Spleen (tissue), 7 donors: ENCODE results near the gene TMPRSS4.

Experiments
- POLR2A ChIP-seq, 3 donors: fragments of 450-650 bp; IDR thresholded peaks; one replicate each; pipeline ENCODE4 v1.5.1; 2017; ENCODE audit warnings: antibody characterized with exemption in 3 of 3, mild to moderate bottlenecking in 1 of 3
- POLR2AphosphoS5 ChIP-seq, 3 donors: sonication (generic); formaldehyde crosslinking; IDR thresholded peaks; one replicate each; pipeline ENCODE4 v1.5.1; 2017; ENCODE audit warnings: antibody characterized with exemption in 3 of 3
- TF ChIP-seq, protein P1 (sequence below), 11 experiments: fragments of 200-600 bp in 7 of 11; fragments of 450-650 bp in 4 of 11; sonication (generic) in 4 of 11; IDR thresholded peaks in 8 of 11; conservative IDR thresholded peaks in 3 of 11; 1 replicate in 7 of 11; 2 replicates in 4 of 11; pipeline versions ENCODE4 v1.4.0 to v1.8.0; 2016 to 2021; ENCODE audit warnings: antibody characterized with exemption in 11 of 11, inconsistent platforms in 4 of 11, mild to moderate bottlenecking in 1 of 11
- donor health status: DM: no; HTN: no; CAD: no; lungs with moderate emphysema.
- donor health status: DM: no; HTN: no; CAD: no.
- donor health status: DM: no; HTN: no; CAD: no.

DNA sequence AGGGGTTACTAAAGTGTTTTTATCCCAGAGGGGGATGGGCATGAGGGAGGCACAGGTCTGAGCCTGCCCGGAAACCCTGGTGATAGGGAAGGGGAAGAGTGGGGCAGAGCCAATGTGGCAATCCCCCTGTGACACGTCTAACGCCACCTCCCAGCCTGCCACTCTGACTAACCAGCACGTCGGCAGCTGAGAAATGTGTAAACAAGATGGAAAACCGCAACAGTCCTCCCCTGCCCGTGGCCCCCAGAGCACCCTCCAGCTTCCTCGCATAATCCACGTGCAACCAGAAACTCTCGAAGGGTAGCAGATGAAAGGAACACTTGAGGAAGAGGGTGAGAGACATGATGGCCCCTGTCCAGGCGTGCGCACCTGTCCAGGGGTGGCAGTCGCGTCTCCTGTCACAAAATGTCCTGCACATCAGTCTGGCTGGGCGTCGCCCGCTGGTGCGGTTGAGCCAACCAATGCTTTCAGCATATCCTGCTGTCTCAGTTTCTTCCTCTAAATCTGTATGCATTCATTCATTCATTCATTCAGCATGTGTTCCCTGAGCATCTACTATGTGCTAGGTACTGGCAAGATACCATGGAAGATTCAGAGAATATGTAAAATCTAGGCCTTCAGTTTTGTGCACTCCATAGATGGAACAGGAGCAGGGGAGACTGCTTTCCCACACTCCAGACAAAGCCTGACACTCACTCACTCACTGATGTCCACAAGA lies 4.5 kb downstream of the TMPRSS4 start:
- TF ChIP-seq, protein P1, sequence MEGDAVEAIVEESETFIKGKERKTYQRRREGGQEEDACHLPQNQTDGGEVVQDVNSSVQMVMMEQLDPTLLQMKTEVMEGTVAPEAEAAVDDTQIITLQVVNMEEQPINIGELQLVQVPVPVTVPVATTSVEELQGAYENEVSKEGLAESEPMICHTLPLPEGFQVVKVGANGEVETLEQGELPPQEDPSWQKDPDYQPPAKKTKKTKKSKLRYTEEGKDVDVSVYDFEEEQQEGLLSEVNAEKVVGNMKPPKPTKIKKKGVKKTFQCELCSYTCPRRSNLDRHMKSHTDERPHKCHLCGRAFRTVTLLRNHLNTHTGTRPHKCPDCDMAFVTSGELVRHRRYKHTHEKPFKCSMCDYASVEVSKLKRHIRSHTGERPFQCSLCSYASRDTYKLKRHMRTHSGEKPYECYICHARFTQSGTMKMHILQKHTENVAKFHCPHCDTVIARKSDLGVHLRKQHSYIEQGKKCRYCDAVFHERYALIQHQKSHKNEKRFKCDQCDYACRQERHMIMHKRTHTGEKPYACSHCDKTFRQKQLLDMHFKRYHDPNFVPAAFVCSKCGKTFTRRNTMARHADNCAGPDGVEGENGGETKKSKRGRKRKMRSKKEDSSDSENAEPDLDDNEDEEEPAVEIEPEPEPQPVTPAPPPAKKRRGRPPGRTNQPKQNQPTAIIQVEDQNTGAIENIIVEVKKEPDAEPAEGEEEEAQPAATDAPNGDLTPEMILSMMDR (IDR thresholded peaks at IDR 0.05 in 8 of 11, conservative IDR thresholded peaks at IDR 0.05 in 3 of 11), result no peak
- TF ChIP-seq POLR2AphosphoS5 (IDR thresholded peaks at IDR 0.05), result no peak
- no peak for TF ChIP-seq POLR2A (IDR thresholded peaks at IDR 0.05)
